NCI-H748 treated with DMSO at 0.1 percent for 48 hours (cell line): ENCODE measurements around the gene SYT7.

Source experiments
- DNase-seq: peaks from one replicate; lab custom pipeline; 2025; lab: John Stamatoyannopoulos, UW

Gene SYT7

DNA sequence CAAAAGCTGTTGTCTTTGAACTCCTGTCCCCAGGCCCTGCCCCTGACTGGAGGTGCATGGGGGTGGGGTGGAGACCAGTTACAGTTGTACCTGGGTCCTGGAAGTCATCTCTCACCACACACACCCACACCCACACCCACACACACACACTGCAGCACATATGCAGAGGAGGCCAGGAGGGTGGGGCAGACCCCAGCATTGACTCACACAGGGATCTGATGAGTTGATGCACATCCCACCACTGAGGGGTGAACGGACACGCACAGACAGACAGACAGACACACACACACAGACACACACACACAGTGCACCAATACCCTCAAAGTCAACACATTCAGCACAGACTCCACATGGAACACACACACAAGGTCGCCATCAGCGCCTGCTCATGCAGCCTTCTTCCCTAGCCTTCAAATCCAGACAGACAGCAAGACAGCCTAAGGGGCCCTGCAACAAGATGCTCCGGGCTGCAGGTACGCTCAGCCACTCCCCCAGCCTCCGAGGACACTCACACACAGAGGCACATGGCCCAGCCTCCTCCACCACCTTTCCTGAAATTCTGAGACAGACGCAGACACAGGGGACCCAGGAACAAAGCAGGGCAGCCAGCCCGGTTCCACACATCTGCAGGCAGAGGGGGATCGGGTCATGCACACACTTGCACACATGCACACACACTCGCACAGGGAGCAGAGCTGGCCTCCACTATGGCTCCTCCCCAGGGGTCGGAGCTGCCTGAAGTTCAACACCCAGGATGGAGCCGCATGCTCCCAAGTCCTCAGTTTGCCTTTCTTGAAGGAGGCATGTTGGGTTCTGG is 26.5 kb downstream of the SYT7 start:
- no peak for DNase-seq

DNA sequence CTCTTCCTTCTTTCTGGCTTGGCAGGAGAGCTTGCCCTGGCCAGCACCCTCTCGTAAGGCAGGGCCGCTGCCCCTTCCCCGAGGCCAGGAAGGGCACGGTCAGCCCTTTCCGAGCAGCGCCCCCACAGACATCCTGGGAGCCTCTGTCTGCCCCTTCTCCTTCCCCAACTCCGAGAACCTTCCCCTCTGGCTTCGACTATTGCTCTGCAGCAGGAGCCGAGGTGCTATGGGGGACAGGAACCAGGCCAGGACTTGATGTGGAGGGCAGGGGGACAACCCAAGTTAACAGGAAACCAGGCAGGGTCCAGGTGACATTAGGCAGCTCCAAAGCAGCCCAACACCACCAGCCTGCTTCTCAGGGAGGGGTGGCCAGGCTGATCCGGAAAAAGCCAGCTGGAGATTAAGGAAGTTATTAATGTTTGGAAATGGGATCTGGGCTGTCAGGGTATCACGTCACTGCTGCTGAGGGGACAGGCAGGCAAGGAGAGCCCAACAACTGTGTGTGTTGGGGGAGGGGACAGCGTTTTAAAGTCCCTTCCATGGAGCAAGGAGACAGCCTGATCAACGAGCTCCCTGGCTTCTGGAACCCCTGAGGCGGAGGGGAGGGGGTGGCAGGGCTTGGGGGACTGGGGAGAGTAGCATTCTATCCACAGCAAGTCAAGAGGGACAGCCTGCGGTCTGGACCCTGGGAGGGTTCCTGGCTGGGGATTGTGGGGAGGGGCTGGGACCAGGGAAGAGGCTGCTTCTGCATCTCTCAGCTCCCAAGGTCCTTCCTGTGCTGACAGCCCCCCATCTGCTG is 27.3 kb downstream of the SYT7 start:
- DNase-seq, result no peak

DNA sequence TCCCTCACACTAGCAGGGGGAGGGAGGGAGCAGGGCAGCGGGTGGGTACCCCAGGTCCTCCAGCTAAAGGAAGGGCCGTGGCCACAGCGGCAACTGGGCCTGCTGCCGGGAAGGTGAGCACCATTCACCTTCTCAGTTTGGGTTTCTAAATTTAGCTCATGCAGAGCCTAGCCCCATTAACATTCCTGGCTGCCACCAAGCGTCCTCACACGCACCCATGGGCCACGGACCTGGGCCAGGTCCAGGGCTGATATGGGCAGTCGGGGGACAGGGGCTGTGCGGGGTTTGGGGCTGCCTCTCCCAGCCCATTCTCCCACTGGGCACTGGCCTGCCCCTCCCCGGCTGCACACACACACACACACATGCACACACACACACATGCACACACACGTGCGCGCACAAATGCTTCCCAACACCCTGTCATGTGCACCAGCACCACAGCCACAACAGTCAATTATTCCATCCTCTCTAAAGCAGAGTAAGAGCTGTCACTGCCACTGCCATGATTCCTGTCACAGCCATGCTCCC is 28.7 kb downstream of the SYT7 start:
- DNase-seq, result no peak

DNA sequence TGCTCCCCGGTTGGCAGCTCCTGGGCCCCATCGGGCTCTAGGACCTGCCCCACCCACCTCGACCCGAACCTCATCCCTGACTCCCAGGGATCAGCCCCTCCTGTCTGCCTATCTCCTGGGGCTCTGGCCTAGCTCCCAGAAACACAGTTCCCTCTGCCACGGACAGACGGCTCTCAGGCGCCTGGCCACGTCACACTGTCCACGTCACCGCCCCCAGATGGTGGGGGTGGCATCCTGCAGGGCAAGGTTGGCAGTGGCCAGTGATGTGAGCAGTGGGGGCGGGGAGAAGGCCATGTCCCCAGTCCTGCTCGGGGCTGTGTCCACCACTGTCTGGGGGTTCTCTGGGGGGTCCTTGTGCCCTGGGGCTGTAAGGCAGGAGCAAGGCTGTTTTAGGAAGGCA is 29.2 kb downstream of the SYT7 start:
- DNase-seq, result no peak

DNA sequence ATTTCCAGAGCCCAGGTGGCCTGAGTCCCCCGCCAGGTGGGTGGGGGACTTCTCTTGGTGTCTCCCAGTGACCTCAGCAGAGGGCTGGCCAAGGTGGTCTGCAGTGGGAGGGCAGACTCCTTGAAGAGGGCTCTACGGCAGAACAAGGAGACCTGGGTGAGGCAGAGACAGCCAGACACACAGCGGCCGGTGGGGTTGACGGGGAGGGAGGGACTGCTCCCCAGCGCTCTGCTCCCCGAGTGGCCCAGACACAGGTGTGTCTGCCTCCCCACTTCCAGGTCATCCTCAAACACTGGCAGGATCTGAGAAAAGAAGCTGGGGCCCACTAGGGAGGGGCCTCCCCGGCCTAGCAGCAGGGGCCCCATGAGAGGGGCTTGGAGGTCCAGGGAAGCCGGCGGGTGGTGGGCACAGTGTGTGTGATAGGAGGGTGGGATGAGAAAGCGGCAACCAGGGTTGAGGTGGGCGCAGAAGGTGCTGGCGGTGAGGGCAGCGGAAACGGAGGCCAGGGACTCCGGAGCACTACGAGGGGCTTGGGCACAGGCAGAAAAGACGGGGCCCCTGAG is 30.1 kb downstream of the SYT7 start:
- DNase-seq, result no peak

DNA sequence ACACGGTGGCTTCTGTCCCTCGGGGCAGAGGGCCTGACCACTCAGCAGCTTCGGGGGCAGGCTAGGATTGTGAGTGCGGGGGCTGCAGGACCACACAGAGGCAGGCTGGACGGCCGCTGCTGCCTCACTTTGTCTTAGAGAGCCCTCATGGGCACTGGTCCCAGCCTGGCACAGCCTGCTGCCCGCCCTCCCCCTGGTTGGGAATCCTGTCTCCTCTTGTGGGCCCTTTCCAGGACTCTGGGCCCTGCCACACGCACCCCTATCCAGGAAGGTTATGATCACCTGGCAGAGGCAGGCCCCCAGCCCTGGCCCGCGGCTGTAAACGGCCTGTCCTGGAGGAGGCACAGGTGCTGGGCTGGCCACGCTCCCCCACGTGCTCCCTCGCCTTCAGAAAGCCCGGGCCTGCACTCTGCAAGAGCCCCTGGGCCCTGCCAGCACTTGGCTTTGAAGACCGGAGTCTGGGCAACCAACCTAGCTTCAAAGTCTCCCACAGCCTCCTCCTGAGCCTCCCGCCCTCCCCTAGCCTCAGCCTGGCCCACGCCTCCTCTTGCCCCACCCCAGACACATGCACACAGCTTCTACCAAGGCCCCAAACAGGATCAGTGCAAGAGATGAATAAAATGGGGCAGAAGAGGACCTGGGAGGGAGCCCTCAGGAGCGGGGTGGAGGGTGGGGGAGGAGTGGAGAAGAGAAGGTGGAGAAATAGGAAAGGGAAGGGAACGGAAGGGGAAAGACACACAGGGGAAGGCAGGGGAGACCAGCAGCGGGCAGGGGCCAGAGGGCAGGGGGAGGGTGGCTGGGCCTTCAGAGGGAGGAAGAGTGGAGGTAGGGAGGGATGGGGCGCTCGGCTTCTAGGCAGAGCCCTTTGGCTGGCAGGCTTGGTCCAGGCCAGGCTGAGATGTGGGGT is 31.0 kb downstream of the SYT7 start:
- no peak for DNase-seq

- no peak for DNase-seq
Measured at GRCh38 chr11:61549177-61549576, 31.7 kb downstream of the SYT7 start.

DNA sequence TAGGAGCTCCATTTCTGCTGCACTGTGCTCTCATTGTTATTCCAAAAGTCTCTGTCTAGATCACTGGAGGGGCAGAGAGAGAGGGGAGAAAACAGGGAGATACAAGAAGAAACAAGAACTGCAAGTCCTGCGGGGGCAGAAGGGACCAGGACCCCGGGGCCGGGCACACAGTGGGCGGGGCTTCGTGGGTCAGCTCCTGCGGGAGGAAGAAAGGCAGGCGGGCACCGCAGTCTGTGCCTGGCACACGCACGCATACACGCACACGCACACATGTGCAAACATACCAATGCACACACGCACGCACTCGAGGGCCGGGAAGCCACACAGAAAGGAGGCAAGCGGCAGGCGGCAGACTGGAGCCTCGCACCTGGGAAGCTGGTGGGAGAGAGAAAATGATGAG is 33.6 kb downstream of the SYT7 start:
- no peak for DNase-seq

DNA sequence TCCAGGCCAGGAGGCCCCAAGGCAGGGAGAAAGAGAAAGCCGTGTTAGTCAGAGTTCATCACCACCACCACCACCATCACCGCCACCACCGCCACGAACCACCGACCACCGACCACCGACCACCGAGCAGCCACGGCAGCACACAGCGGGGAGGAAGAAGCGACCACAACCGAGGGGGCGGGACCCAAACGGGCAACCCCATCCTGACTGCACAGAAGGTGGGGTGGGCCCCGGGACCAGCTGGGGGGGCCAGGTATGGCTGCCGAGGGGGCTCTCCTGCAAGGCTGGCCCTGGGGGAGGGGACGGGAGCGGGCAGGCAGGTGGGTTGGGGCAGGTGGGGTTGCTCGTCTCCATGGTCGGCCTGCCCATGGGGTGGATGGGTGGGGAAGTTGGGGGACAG is 34.2 kb downstream of the SYT7 start:
- DNase-seq, result no peak

DNA sequence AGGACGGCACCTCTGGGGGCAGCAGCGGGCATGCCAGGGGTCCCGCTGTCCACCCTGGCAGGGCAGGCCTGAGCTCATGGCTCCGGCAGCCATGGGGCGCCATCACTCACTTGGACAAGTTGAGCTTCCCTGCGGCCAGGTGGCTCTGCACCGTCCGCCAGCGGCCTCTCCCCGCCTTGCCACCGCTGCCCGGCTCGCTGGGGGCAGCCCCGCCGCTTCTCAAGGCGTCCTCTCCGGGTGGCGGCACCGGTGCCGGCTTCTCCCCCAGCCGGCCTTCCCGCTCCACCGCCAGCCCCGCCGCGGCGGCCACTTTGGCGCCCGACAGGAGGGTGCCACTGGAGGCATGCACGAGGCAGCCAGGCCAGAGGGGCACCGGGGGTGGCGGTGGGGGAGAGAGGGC is 35.0 kb downstream of the SYT7 start:
- DNase-seq, result no peak

DNA sequence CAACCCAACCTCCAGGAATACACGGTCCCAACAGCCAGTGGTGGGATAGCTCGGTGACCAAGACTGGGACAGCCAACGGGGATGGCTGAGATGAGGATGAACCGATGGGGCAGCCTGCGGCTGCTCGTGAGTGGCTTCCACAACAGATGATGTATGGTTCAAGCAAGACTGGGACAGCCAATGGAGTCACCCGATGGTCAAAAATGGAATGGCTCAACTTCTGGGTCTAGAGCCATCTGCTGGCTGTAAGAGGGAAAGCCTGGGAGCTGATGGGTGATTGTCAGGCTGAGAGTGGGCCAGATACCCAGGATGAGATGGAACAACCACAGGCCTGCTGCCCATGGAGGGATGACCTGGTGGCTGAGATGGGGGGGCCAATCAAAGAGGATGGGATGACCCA is 35.5 kb downstream of the SYT7 start:
- DNase-seq, result no peak

DNA sequence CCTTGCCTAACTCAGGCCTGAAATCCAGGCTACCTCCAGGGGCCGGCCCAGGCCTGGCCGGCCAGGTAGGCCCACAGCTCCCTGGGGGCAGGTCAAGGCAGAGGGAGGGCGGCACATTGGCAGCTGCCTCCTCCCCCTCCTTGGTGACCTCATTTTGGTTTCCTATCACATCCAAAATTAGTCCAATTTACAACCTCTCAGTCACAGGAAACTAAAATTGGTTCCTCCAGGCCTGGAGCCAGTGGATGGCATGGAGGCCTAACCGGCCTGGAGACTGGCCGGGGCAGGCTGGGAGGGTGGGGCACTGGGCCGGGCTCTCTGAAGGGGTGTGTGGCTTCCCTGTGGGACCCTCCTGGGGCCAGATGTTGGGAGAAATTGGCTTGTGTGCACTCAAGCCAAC is 36.4 kb downstream of the SYT7 start:
- no peak for DNase-seq

DNA sequence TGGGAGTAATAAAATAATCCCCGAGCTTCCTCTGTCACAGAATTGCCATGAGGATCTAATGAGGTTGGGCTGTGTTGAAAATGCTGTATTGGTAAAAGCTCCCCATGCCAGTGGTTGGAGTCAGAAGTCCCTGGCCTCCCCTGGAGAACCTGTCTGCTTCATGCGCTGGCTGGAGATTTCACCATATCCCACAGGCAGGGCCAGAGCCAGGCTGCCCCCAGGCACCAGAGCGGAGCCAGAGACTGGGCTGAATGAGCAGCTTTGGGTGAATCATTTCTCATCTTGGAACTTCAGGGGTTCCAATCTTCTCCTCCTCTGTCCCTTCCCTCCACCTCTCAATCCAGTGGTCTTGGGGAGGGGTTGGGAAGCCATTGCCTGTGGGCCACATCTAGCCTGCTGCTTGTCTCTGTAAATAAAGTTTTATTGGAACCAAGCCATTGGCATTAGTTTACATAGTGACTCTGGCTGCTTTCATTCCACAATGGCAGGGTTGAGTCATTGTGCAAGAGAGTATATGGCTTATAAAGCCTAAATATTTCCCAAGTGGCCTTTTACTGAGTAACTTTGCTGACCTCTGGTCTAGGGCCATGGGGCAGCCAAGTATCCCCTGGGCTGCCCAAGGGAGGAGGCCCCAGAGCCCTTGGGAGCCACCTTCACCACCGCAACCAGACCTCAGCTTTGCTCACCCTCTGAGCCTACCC is 37.1 kb downstream of the SYT7 start:
- no peak for DNase-seq

DNA sequence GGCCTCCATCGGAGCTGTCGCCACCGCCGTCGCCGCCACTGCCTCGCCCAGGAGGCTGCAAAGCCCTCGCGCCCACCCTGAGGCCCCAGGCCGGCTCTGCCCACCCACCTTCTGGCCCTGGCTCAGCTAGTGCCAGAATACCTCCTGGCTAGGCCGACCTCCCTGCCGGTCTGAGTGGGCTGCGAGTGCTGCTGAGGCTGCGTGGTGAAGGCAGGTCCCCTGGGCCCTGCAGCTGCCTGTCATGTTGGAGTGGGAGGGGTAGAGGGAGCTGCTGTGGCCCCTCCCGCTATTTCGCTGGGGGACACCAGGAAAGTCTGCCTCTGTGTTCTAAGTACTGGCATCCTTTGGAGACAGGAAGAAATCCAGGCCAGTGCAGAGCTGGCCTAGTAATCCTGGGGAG is 38.2 kb downstream of the SYT7 start:
- DNase-seq, result no peak

GRCh38 chr11:61542024-61542461 is 38.8 kb downstream of the SYT7 start:
- DNase-seq, result no peak

DNA sequence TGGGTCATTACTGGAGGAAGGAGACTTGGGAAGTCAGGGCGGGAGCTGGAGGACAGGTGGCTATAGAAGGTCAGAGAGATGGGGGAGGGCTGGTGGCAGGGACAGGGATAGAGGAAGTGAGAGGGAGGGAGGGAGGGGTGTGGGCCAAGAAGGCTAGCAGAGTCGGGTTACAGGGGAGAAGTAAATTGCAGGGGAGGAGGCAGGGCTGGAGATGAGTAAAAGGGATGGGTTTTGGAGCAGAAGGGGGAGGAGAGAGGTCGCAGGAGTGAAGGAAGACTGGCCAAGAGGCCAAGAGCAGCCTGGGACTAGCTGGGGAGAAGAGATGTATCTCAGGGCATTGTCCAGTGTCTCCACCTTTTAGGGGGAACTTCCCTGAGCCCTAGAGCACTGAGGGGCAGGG is 39.3 kb downstream of the SYT7 start:
- no peak for DNase-seq

- DNase-seq, result no peak
Measured at GRCh38 chr11:61540528-61540927, 40.3 kb downstream of the SYT7 start.

DNA sequence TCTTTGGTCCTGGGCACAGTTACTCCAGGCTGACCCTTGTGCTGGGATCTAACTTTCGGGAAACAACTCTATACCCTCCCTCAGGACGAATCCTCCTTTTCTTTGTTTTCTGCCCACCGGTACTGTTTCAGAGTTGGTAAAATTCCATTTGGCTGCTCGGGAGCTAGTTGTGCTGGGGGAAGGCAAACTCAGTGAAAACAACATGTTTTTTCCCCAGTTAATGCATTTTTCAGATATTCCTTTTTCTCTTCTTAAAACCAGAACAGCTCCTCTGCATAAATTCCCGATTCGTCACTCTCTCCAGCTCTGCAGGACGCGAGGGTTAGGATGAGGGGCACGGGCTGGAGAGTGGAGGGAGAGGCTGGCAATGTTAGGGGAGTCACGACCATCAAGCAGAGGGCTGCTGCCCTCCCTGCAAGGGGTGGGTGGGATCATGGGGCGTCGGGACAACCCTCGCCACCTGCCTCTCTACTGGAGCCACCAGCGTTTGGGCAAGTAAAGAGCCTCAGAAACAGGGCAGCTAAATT is 41.0 kb downstream of the SYT7 start:
- DNase-seq, result no peak

- no peak for DNase-seq
Measured at GRCh38 chr11:61539006-61539405, 41.9 kb downstream of the SYT7 start.

GRCh38 chr11:61538636-61538961 is 42.3 kb downstream of the SYT7 start:
- no peak for DNase-seq

GRCh38 chr11:61537326-61537725 is 43.5 kb downstream of the SYT7 start:
- no peak for DNase-seq
